HepG2 (cell line): Measurements from ENCODE around the gene EPB42. TPM values are rescaled to one million over a fixed set of nuclear protein-coding genes. Genes with fewer than 3 reads are reported as not detected.

Experiments used
- ATAC-seq: fragments of 200-7000 bp; cut with Tn5 transposase; 3 replicates; pipeline ENCODE4 v1.9.1; 2020; ENCODE audit warnings: mild to moderate bottlenecking, moderate library complexity
- BruUV-seq: library from RNA; stranded (reverse); fragments of 400-500 nt; replicated peaks from 2 replicates; lab custom pipeline; 2021; lab: Mats Ljungman, UMichigan
- CTCF ChIA-PET: fragments of 300-600 bp; formaldehyde crosslinking; extraction: SDS; loops from one replicate; lab custom pipeline; 2021; ENCODE audit warnings: low total read pairs, inconsistent platforms, low intra/inter-chr PET ratio; lab: Yijun Ruan, JAX
- POLR2A ChIA-PET: fragments of 350-600 bp; sonication (Branson Sonifier 250); formaldehyde crosslinking; loops from one replicate; lab custom pipeline; 2020; ENCODE audit warnings: antibody characterized with exemption, inconsistent platforms; lab: Yijun Ruan, JAX
- DNase-seq: peaks from one replicate; pipeline ENCODE4 v3.0.0-alpha.2; 2015; ENCODE audit warnings: low spot score
- FAIRE-seq: peaks from 3 replicates; lab custom pipeline; 2011; peaks lifted over from hg19 to GRCh38; lab: Jason Lieb, UNC
- H2AFZ ChIP-seq: one replicate; pipeline ENCODE4 v1.6.1; 2011; ENCODE audit warnings: low read length, inconsistent platforms
- H3K27ac ChIP-seq: fragments of 300-600 bp; 3 replicates; pipeline ENCODE4 v1.8.0; 2011; ENCODE audit warnings: mixed run types, mild to moderate bottlenecking, mixed read lengths, low read length, inconsistent platforms; ENCODE audit not compliant: insufficient read depth; ENCODE audit errors: extremely low read length
- H3K27me3 ChIP-seq, 2 experiments: fragments of 200-600 bp in 1 of 2; 2 replicates in 1 of 2; 3 replicates in 1 of 2; pipeline versions ENCODE4 v1.6.0 to v1.8.0; 2011; ENCODE audit warnings: low read length in 2 of 2, mild to moderate bottlenecking in 2 of 2, moderate library complexity in 2 of 2, inconsistent platforms in 1 of 2; ENCODE audit not compliant: insufficient read depth in 2 of 2, control insufficient read depth in 1 of 2
- H3K36me3 ChIP-seq, 2 experiments: fragments of 200-600 bp in 1 of 2; replicated peaks in 1 of 2; 2 replicates in 1 of 2; 3 replicates in 1 of 2; pipeline versions ENCODE4 v1.5.1 to v1.8.0; 2011; ENCODE audit warnings: low read length in 2 of 2, inconsistent platforms in 1 of 2; ENCODE audit not compliant: insufficient read depth in 2 of 2, control insufficient read depth in 1 of 2
- H3K4me1 ChIP-seq: 2 replicates; pipeline ENCODE4 v1.5.1; 2012; ENCODE audit warnings: low read length, inconsistent platforms; ENCODE audit not compliant: insufficient read depth
- H3K4me2 ChIP-seq: 2 replicates; pipeline ENCODE4 v1.6.0; 2011; ENCODE audit warnings: low read depth, low read length, inconsistent platforms
- H3K4me3 ChIP-seq, 3 experiments: fragments of 200-600 bp in 1 of 3; sonication (generic), shearing (Covaris generic) in 1 of 3; replicated peaks in 1 of 3; 2 replicates each; pipeline ENCODE4 v1.5.1; 2011 to 2016; ENCODE audit warnings: low read length in 3 of 3, inconsistent platforms in 2 of 3, low read depth in 2 of 3, mild to moderate bottlenecking in 2 of 3, control low read depth in 1 of 3, mixed read lengths in 1 of 3; ENCODE audit not compliant: insufficient read depth in 1 of 3
- H3K79me2 ChIP-seq: one replicate; pipeline ENCODE4 v1.6.1; 2011; ENCODE audit warnings: low read length, inconsistent platforms; ENCODE audit not compliant: insufficient read depth
- H3K9ac ChIP-seq: 2 replicates; pipeline ENCODE4 v1.6.0; 2011; ENCODE audit warnings: mild to moderate bottlenecking, low read depth, low read length, inconsistent platforms; ENCODE audit not compliant: insufficient read depth
- H3K9me3 ChIP-seq: 2 replicates; pipeline ENCODE4 v1.5.1; 2012; ENCODE audit warnings: mild to moderate bottlenecking, low read length
- H4K20me1 ChIP-seq: 2 replicates; pipeline ENCODE4 v1.6.0; 2011; ENCODE audit warnings: inconsistent platforms, mild to moderate bottlenecking, low read length, moderate library complexity; ENCODE audit not compliant: insufficient read depth
- ARNT ChIP-seq: fragments of 450-650 bp; IDR thresholded peaks from 2 replicates; pipeline ENCODE4 v1.6.1; 2017
- CAMTA2 ChIP-seq: sonication (generic); formaldehyde crosslinking; IDR thresholded peaks from 2 replicates; pipeline ENCODE4 v1.4.0; 2020; ENCODE audit warnings: mild to moderate bottlenecking, missing genetic modification reagents, borderline replicate concordance
- MTF2 ChIP-seq: sonication (generic); formaldehyde crosslinking; IDR thresholded peaks from 2 replicates; pipeline ENCODE4 v1.5.0; 2020; ENCODE audit warnings: missing genetic modification reagents, borderline replicate concordance
- POGZ ChIP-seq: sonication (generic); formaldehyde crosslinking; IDR thresholded peaks from 2 replicates; pipeline ENCODE4 v1.4.0; 2020; ENCODE audit warnings: mild to moderate bottlenecking, missing genetic modification reagents
- SMARCE1 ChIP-seq: fragments of 450-650 bp; IDR thresholded peaks from 2 replicates; pipeline ENCODE4 v1.6.1; 2017; ENCODE audit warnings: borderline replicate concordance
- SYNCRIP ChIP-seq: fragments of 200-400 bp; formaldehyde crosslinking; IDR thresholded peaks from 2 replicates; pipeline ENCODE4 v1.6.1; 2018; ENCODE audit warnings: mild to moderate bottlenecking, low read depth, low read length; ENCODE audit not compliant: insufficient read depth
- ZNF124 ChIP-seq: sonication (generic); formaldehyde crosslinking; IDR thresholded peaks from 2 replicates; pipeline ENCODE4 v1.4.0; 2020; ENCODE audit warnings: missing genetic modification reagents
- ZNF614 ChIP-seq: IDR thresholded peaks from 2 replicates; pipeline ENCODE4 v1.6.1; 2018; ENCODE audit warnings: missing biosample characterization, missing genetic modification reagents, inconsistent platforms, borderline replicate concordance
- whole genome bisulfite sequencing: methylation state at CpG from one replicate; pipeline ENCODE4 v1.1.6; 2017; ENCODE audit warnings: low lambda C conversion rate; 5-methylcytosine and 5-hydroxymethylcytosine counted together
- in situ Hi-C: cut with HindIII; loops from 2 replicates; pipeline ENCODE4 v1.10.0; 2017; ENCODE audit warnings: low pct_unique_long_range_greater_than_20kb; ENCODE audit not compliant: extremely low pct_ligation_motif_present
- intact Hi-C: fragments of 100-400 bp; cut with micrococcal nuclease; formaldehyde crosslinking; loops from one replicate; pipeline ENCODE4 v1.10.0; 2022; ENCODE audit not compliant: unreplicated experiment
- polyA plus RNA-seq, 8 experiments: library from polyadenylated mRNA; depleted of rRNA in 3 of 8; stranded (reverse) in 7 of 8; unstranded in 1 of 8; fragments of >200 nt; fragmentation: Illumina TruSeq in 4 of 8; extraction: Trizol in 4 of 8; gene quantifications; 2 replicates each; pipeline versions ENCODE4 v1.2.1 to v1.2.3, GENCODE V29; 2011 to 2016; ENCODE audit warnings: low read depth in 4 of 8, missing spikeins in 1 of 8, mixed read lengths in 1 of 8; ENCODE audit not compliant: insufficient read depth in 1 of 8
- total RNA-seq, 5 experiments: library from RNA; depleted of rRNA; stranded (reverse); fragments of >200 nt; fragmentation: Illumina TruSeq; extraction: Trizol; gene quantifications; 2 replicates each; pipeline ENCODE4 v1.2.3, GENCODE V29; 2016; ENCODE audit warnings: low read depth in 1 of 5
- TF ChIP-seq, protein P1 (sequence below): sonication (generic); formaldehyde crosslinking; IDR thresholded peaks from 2 replicates; pipeline ENCODE4 v1.4.0; 2020; ENCODE audit warnings: missing genetic modification reagents

The EPB42 gene
- total and polyA plus RNA-seq, 2 of the 13 experiments (the other 11 are each of a cell fraction or from before 2014, with no cell fraction given): not detected

DNA sequence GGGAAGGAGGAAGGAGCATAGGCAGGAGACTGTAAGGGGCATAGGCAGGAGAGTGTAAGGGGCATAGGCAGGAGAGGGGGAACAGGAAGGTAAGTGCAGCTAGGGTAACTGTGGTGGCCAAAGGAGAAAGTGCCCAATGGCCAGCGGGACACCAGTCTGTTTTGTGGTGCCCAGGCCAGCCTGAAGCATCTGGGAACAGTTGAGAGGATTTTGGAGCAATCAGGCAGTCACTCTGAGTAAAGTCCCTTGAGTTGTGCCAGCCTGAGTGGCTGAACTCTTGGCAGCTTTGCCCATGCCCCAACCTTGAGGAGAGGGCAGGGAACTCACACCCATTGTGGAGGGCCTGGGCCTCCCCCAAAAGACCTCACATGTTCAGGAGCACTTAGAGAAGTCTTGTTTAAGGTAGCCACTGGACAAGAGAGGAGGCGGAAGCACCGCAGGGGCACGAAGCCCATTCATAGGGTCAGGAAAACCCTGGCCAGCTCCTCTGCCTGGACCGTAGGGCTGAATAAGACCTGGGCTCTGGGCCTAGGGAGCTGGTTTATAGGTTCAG lies 49.4 kb upstream of the EPB42 start:
- TF ChIP-seq ARNT (no peak), ZNF124 (no peak), CAMTA2 (no peak), SYNCRIP (no peak), POGZ (CRISPR knock-in tag) (no peak), SMARCE1 (no peak), MTF2 (no peak), ZNF614 (CRISPR knock-in tag) (no peak)
- TF ChIP-seq, protein P1, sequence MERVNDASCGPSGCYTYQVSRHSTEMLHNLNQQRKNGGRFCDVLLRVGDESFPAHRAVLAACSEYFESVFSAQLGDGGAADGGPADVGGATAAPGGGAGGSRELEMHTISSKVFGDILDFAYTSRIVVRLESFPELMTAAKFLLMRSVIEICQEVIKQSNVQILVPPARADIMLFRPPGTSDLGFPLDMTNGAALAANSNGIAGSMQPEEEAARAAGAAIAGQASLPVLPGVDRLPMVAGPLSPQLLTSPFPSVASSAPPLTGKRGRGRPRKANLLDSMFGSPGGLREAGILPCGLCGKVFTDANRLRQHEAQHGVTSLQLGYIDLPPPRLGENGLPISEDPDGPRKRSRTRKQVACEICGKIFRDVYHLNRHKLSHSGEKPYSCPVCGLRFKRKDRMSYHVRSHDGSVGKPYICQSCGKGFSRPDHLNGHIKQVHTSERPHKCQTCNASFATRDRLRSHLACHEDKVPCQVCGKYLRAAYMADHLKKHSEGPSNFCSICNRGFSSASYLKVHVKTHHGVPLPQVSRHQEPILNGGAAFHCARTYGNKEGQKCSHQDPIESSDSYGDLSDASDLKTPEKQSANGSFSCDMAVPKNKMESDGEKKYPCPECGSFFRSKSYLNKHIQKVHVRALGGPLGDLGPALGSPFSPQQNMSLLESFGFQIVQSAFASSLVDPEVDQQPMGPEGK: no peak
- intact Hi-C loops: loop anchor here (5.0 kb wide), 1 partner anchor 658 kb away; no protein-coding TSS in a partner anchor
- WGBS: 0% methylated on average over 2 of the region's 5 CpGs
- ChIA-PET POLR2A (no interaction called here), CTCF (no interaction called here)
- FAIRE-seq (no peak), DNase-seq (no peak), ATAC-seq (no peak)
- Histone ChIP-seq H3K79me2 (no peaks in the 10 kb centered on the region), H4K20me1 (no peaks in the 10 kb centered on the region), H2AFZ (no peak overlapping the region), H3K36me3 (no peaks in the 10 kb centered on the region), H3K4me1 (no peaks in the 10 kb centered on the region), H3K9ac (no peak overlapping the region), H3K4me2 (no peak overlapping the region), H3K27ac (no peak overlapping the region), H3K4me3 (no peak overlapping the region), H3K9me3 (no peaks in the 10 kb centered on the region), H3K27me3 (peaks cover 0 to 33% of the 10 kb centered on the region in 2 experiments; a peak in 4 of 5 replicates)
- in situ Hi-C loops: no loop called here
- no TSS peak for BruUV-seq
